ENCODE measurements around the gene MASP1.
A peak's percentile ranks its signal among the peaks of the same experiment; 100 is the strongest.
"Not testable (repeated sequence)": the region's sequence is repeated elsewhere in the genome, so short reads cannot be mapped to it uniquely, and the experiment has no call there.

MASP1 gene

DNA sequence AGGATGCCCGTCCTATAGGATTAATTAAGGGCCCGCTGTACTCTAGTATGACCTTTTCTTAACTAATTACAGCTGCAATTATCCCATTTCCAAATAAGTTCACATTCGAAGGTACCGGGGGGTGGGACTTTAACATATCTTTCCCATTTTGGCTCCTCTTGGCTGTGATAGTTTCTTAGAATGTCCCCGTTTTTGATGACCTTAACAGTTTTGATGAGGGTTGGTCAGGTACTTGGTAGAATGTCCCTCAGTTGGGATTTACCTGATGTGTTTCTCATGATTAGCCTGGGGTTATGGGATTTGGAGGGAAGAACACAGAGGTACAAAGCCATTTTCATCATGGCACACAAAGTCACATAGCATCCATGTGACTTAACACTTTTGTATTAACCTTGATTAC is 76.1 kb downstream of the MASP1 start:
- no peak for DNase-seq

DNA sequence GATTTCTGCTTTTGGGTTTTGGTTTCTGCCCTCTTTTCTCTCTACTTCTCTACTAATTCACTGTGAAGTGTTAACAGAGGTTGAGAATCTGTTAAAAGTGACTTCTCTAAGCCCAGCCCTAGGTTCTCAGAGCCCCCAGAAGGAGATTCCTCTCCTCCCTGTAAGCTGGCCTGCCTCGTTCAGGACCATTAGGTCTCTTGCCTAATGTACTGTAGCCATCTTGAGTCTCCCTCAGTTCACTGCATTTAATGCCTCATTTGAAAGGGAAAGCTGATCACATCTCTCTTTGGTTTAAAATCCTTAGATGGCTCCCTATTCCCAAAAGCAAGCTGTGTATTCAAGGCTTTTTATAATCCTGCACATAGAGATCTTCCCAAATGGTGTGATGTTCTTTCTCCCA is 77.9 kb downstream of the MASP1 start:
- DNase-seq = no peak

DNA sequence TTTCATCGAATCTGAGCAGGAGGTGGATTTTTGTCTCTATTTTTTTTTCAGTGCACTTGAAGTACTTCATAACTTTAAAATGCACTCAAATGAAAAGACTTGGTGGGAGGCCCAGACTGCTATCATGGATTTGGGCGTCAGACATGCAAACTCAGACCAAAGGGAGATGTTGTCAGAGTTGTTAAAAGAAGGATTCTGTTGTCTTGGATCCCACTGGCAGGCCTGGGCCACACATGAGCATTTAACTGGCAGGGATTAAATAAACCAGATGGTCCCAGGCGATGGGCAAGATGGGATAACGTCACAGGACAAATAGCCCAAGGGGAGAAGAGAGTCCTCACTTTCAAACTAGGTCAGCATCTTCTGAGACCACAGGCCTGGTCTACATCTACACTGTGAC is 78.8 kb downstream of the MASP1 start:
- no peak for DNase-seq

DNA sequence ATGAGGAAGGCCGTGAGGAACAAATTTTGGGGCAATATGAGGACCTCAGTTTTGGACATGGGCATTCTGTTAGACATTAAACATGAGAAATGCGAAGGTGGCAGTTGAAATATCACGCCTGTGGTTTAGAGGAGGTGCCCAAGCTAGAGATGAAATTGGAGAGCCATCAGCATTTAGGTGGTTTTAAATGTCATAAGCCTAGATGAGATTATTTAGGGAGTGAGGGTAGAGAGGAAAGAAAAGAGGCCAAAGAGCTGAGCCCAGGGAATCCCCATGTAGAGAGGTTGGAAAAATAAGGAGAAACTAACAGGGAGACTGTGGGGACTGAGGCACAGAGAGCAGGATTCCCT is 79.4 kb downstream of the MASP1 start:
- DNase-seq = no peak

DNA sequence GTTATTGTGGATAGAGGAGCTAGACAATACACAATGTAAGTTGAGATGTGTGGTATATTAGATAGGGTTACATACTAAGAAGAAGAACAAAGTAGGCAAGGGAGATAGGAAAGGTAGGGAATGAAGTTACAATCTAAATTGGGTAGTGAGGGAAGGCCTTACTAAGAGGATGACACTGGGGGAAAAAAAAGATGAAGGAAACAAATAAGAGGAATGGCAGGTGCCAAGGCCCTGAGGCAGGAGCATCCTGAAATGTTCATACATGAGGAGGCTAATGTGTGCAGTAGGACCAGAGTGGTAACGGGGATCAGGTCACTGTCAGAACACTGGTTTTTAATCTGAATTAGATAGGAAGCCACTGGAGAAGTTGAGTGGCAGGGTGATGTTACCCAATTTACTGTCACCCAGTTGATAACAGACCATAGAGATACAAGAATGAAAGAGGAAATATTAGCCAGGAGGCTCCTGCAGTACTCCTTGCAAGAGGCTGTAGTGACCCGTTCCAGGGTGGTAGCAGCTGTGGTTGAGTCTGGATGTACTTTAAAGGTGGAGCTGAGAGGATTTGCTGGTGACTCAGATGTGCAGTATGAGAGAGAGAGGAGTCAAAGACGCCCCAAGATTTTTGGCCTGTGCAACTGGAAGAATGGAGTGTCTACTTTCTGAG is 79.9 kb downstream of the MASP1 start:
- DNase-seq = no peak

DNA sequence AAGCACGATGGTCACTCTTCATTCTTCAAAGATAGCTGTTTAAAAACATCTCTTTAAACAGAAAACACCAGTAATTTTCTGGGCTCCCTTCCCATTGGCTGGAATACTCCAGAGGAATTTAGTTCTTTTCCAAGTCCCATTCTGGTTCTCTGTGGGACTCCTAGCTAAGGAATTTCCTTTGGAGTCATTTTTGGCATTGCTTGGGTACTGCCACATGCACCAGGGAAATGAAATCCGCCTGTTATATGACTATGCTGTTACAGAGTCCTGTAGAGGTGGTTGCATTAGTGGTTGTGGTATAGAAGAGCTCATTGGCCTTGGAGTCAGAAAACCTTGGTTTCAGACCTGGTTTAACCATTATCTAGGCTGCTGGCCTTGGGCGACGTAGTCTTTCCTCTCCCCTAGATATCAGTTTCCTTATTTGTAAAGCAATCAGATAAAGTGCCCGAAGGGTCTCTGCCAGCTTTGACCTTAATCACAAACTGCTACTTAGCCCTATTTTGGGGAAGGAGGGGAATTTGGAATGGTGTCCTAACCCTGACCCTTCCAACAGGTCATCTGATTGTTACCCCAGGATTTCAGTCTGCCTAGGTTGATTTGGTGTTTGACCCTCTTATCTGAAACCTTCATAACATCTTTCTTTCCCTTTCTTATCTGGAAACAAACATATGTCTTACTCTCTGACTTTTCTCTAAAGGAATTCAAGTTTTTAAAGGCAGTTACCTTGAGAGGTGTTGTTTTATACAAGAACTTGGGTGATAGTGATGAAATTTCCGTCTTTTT is 80.8 kb downstream of the MASP1 start:
- no peak for DNase-seq

DNA sequence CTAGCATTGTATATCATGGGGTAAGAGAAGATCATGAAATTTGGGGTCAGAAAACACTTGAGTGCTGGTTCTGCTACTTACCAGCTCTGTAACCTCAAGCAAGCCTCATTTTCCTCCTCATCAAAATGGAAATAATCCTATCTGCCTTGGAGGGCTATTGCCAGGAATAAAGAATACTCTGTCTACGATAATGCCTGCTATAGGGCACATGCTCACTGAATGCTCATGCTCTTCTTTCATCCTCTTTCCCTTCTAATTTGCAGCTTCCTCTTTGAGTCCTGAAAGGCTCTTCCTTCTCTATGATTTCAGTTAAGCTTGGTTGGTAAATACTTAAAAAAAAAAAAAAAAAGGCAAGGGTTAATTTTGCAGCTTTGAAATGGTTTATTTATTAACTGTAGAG is 81.4 kb downstream of the MASP1 start:
- no peak for DNase-seq

DNA sequence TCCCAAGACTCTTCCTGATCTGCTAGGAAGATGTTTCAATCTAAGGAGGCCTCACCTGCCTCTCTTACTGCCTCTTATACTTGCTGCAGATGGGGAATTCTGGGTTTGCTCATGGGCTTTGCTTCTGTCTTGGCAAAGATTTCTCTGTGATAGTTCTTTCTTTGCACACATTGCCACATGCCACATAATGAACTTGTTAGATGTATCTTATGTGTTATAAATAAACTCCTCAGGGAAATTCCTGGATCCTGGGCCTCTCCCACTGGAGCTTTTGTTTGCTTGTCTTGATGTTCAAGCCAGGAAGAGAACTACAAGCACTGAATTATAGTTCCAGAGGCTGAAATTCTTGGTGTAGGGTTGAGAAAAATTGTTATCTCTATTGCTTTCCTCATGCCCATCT is 82.0 kb downstream of the MASP1 start:
- DNase-seq = no peak

DNA sequence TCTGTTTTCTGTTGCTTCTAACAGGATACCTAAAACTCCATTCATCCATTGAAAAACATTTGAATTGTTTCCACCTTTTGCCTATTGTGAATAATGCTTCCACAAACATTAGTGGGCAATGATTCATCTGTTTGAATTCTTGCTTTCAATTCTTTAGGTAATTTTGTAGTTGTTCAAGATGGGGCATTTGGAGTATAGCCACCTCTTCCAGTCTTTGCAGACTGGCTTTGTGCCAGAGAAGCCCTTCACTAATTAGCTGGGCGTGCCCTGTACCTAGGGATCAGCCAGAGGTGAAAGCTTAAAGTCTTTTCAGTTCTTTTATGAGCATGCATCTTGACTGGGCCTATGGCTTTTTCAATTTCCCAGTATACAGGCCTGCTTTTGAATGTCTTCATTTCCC is 83.4 kb downstream of the MASP1 start:
- peak; percentile 23 for DNase-seq

DNA sequence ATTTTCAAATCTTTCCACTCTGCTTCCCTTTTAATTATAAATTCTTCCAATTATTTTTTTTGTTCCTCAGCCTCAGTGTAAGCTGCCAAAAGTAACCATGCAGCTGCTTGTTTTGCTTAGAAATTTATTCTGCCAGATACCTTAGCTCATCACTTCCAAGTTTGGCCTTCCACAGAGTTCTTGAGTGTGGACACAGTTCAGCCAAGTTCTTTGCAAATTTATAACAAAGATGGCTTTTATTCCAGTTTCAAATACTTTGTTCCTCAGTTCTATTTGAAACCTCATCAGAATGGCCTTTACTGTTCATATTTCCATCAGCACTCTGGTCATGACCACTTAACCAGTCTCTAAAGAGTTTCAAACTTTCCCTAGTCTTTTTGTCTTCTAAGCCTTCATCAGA is 83.9 kb downstream of the MASP1 start:
- no peak for DNase-seq

DNA sequence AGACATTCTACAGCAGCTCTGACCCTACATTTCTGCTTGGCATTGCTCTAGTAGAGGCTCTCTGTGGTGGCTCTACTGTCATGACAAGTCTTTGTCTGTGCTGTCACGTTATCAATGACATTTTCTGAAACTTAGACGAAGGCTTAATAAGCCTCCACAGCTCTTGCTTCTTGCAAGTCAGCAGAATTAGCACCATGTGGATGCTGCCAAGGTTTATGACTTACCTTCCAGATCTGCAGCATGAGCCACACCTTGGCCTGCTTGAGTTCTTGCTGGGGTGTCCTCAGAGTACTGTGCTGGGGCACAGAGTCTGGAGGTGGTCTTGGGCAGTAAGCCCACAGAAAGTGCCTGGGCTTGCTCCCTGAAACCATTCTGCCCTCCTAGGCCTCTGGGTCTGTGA is 84.5 kb downstream of the MASP1 start:
- no peak for DNase-seq

DNA sequence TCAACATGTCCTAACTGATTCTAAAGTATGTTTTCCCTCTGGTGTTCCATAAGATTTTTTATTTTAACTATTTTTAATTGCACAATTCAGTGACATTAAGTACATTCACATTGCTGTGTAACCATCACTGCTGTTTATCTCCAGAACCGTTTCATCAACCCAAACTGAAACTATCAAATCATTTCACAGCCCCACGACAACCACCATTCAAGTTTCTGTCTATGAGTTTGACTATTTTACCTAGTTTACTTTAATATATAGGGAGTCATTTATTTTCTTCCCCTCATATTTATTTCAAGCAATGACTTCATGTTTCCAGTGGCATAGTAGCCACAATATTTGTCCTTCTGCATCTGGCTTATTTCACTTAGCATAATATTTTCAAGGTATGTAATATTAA is 85.9 kb downstream of the MASP1 start:
- DNase-seq = no peak

DNA sequence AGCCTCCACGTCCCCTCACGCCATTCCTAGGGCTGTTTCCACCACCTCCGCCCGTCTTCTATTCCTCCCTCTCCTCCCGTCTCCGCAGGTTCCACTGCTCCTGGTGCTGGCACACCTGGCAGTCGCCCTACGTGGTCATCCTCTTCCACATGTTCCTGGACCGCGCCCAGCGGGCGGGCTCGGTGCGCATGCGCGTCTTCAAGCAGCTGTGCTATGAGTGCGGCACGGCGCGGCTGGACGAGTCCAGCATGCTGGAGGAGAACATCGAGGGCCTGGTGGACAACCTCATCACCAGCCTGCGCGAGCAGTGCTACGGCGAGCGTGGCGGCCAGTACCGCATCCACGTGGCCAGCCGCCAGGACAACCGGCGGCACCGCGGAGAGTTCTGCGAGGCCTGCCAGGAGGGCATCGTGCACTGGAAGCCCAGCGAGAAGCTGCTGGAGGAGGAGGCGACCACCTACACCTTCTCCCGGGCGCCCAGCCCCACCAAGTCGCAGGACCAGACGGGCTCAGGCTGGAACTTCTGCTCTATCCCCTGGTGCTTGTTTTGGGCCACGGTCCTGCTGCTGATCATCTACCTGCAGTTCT is 92.0 kb downstream of the MASP1 start:
- not testable (repeated sequence) for DNase-seq

DNA sequence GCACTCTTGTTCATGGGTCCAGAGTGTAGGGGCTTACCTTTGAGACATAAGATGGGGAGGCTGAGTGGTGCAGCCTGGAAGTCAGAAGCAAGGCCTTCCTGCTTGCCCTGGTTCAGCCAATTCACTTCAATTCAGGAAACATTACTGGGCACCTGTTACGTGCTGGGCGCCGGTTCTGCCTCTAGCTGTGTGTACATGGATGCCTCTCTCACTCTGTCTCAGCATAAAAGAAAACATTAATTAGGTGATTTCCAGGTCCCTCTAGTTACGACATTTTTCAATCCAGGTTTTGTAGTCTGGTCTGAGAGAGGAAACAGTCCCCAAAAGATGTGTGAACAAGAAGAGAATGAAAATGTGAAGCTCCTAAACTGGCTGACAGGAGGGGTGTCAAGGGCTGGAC is 93.0 kb downstream of the MASP1 start:
- DNase-seq = no peak

DNA sequence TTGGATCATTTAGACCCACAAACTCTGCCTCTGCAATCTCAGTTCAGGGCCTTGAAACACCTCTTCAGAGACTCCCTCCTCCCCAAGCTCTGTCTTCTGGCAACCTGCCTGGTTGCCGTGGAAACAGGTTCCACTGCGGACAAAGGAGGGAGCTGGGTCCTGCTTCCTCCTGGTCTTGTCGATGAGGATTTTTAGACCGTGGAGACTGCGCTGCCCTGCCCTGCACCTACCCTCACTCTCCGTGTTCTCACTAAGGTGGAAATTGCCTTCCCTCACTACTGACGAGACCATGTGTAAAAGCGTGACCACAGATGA is 94.2 kb downstream of the MASP1 start, which contains the start of gene RTP1:
Gene RTP1, plus strand, starts transcription at position 152 of the 315 bp plus-strand sequence. Its CDS starts 30 bp downstream, at position 182.
- DNase-seq = peak; percentile 33

DNA sequence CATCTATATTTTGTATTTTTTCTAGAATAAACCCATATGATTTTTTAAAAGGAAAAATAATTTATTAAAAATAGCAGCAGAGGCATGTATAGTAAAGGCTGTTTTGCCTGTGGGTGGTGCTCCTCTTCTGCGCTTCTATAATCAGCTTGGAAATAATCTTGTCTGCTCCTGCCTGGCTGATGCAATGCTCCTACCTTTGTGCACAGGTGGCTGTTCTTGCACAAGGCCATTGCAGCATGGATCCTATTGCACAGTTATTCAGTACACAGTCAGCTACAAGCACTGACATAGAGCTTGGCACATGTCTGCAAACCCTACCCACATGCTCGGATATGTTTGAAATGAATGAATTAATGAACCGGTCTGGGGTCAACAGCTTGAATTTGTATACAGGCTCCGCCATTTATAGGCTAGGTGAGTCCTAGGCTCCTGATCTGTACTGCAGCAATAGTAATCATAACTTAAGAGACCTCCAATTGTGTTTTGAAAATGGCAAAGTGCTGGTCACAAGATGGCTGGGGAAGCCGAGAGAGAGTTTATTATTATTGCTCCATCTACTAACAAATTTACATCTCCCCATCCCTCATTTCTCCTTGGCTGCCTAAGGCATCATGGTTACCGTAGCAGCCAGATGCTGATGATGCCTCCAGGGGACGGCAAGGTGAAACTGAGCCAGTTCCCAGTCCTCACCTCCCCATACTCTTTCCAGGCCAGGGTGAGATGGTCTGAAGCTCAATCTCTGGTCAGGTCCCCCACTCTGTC is 94.8 kb downstream of the MASP1 start:
- no peak for DNase-seq

DNA sequence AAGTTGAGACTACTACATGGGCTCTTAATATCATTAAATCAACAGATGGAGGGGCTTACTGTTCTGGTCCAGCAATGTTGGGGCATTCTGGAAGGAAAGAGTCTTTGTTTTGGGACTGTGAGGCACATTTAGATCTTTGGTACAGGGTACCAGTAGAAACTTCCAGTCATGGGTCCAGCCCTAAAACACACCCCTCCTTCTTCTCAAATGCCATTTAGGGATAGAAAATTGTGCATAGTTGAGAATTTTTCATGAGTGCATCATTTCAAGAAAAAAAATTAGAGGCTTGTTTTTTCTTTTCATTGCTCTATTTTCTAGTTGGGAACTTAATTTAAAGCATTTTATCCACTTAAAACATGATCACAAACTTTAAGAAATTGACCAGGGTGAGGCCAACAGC is 98.4 kb downstream of the MASP1 start:
- DNase-seq = no peak

DNA sequence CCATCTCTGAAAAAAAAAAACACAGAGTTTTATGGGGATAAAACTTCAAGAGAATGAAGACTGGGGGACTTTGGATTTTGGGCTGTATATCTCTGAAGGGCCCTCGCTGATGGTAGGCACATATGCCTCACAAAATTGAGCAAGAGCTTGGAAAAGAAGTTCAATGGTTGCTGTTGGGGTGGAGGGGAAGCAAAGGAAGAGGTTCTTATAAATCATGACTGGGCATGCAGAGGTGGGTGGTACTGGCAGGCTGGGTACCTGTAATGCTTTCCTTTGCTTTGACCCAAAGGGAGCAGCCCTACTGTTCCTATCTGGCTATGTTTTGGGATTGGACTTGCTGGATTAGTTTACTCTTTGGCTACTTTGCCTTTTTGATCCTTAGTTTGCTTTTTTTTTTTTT is 100.3 kb downstream of the MASP1 start:
- DNase-seq = no peak

DNA sequence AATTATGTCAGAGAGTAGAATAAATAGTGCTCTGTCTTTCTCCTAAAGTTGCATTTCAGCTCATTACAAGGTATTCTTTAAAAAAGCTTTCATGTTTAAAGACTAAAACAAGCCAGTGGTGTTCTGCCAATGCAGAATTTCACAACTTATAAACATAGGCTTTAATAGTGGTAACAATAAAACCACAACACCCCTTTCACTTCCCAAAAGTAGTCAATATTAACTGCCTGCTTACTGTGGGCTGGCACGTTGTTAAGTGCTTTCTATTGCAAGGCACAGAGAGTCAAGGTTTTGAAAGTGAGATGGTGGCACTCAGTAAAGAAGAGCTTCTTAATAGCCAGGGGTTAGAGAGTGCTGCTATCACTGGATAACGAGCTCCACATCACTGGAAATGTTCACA is 102.6 kb downstream of the MASP1 start:
- no peak for DNase-seq

DNA sequence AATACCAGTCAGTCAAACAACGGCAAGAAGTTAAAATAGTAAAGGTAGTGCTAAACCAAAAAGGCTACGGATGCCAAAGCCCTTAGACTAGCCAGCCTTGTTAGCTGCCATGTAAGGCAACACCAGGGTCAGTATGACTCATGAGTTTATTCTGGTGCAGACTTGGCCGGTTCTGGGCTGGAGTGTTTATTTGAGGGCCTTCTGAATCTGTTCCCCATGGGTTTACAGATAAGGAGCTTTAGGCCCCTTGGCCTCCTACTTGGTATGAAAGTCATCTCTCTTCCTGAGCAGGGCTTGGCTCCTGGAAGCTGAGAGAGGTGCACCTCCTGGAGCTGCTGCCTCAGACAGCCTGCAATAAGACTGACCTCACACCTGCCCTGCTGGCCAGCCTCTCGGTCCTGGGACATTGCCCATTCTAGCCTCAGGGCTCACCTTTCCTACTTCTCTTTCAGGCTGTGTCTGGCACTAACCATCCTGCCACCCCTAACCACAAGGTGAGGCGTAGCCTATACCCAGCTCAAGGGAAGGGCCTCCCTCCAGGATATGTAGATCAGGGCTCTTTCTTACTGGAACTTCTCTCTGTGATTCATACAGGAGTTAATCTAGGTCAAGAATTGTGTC is 104.6 kb downstream of the MASP1 start:
- no peak for DNase-seq

DNA sequence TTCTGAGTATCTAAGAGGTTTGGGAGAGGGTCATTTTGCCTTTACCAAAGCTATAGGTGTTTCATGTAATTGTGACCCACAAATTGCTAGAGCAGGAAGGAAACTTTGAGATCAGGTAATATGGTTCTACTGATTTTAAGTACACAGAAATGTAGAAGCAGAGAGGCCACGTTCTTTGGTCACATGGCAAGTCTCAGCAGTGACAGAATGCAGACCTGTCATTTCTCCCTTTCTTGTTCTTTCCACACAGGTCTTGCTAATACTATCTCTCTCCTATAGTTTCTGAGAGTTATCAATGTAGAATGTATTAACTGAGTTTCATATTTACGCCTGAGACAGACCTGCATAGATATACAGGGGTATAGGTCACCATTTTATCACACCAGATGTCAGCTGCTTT is 105.2 kb downstream of the MASP1 start:
- no peak for DNase-seq

DNA sequence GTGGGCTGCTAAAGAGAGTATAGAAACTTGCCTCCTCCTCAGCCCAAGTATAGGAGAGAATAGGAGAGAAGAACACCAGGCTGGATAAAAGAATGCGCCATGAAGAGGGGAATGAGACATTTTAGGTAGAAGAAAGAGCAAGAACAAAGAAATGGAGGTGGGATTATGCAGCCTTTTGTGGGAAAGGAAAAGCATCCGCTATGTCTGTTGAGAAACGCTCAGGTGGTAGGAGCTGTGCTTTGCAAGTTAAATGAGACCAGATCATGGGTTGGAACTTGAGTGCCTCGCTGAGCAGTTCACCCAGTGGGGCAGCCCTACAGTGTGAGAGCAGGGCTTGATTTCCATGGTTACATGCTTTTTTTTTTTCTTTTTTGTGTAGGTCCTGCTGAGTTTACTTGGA is 105.8 kb downstream of the MASP1 start:
- no peak for DNase-seq
